H1 (cell line): ENCODE results near the gene RHOH. TPM values are rescaled to one million over a fixed set of nuclear protein-coding genes. Genes with fewer than 3 reads are reported as not detected.

Experiments
- CTCF ChIA-PET: fragments of 300-600 bp; sonication (Branson Sonifier 250); formaldehyde crosslinking; loops from one replicate; lab custom pipeline; 2021; ENCODE audit not compliant: partially characterized antibody; lab: Charles Lee
- POLR2A ChIA-PET: fragments of 300-600 bp; sonication (Branson Sonifier 250); formaldehyde crosslinking; loops from one replicate; lab custom pipeline; 2021; ENCODE audit warnings: inconsistent platforms; ENCODE audit not compliant: partially characterized antibody; lab: Charles Lee
- DNase-seq, 2 experiments: peaks; one replicate each; pipeline versions ENCODE4 v3.0.0 to v3.0.0-alpha.2; 2010 to 2022; ENCODE audit warnings: low spot score in 2 of 2, low read depth in 1 of 2, mixed read lengths in 1 of 2
- FAIRE-seq: peaks from 2 replicates; lab custom pipeline; 2011; peaks lifted over from hg19 to GRCh38; lab: Jason Lieb, UNC
- H2AFZ ChIP-seq: 2 replicates; pipeline ENCODE4 v1.8.1; 2012; ENCODE audit warnings: low read length, inconsistent platforms
- H2AK5ac ChIP-seq: 2 replicates; pipeline ENCODE4 v1.6.1; 2013; ENCODE audit warnings: low read depth, low read length
- H2BK120ac ChIP-seq: replicated peaks from 2 replicates; pipeline ENCODE3; 2013; ENCODE audit warnings: low read depth, low read length, inconsistent platforms
- H2BK12ac ChIP-seq: 2 replicates; pipeline ENCODE4 v1.6.1; 2013; ENCODE audit warnings: low read depth, low read length
- H2BK15ac ChIP-seq: 2 replicates; pipeline ENCODE4 v1.6.1; 2013; ENCODE audit warnings: low read length
- H2BK20ac ChIP-seq: 2 replicates; pipeline ENCODE4 v1.6.1; 2013; ENCODE audit warnings: low read length
- H2BK5ac ChIP-seq: 2 replicates; pipeline ENCODE4 v1.6.1; 2013; ENCODE audit warnings: low read depth, low read length
- H3K14ac ChIP-seq: 2 replicates; pipeline ENCODE4 v1.6.1; 2013; ENCODE audit warnings: inconsistent platforms; ENCODE audit not compliant: insufficient read length
- H3K18ac ChIP-seq: 2 replicates; pipeline ENCODE4 v1.6.1; 2013; ENCODE audit warnings: low read length; ENCODE audit errors: extremely low read depth
- H3K23ac ChIP-seq: 2 replicates; pipeline ENCODE4 v1.6.1; 2013; ENCODE audit warnings: inconsistent platforms; ENCODE audit not compliant: insufficient read length
- H3K23me2 ChIP-seq: 2 replicates; pipeline ENCODE4 v1.6.1; 2013; ENCODE audit warnings: low read depth, low read length
- H3K27ac ChIP-seq: 2 replicates; pipeline ENCODE4 v1.6.1; 2011; ENCODE audit warnings: low read depth, low read length, inconsistent platforms
- H3K27me3 ChIP-seq, 4 experiments: replicated peaks in 1 of 4; 1 replicate in 1 of 4; 2 replicates in 3 of 4; pipeline versions ENCODE4 v1.6.1 to v1.8.1; 2011 to 2013; ENCODE audit warnings: low read length in 3 of 4, mild to moderate bottlenecking in 3 of 4, inconsistent platforms in 2 of 4, mixed read lengths in 2 of 4, moderate library complexity in 1 of 4; ENCODE audit not compliant: control insufficient read depth in 3 of 4, insufficient read depth in 3 of 4; ENCODE audit errors: extremely low read depth in 1 of 4
- H3K36me3 ChIP-seq, 4 experiments: 2 replicates each; pipeline versions ENCODE4 v1.6.1 to v1.8.1; 2011 to 2013; ENCODE audit warnings: mild to moderate bottlenecking in 4 of 4, low read length in 3 of 4, moderate library complexity in 2 of 4, control low read depth in 1 of 4, inconsistent platforms in 1 of 4; ENCODE audit not compliant: insufficient read depth in 4 of 4, control insufficient read depth in 2 of 4
- H3K4ac ChIP-seq: replicated peaks from 2 replicates; pipeline ENCODE3; 2013; ENCODE audit warnings: low read length, low read depth, mixed read lengths, inconsistent platforms; ENCODE audit not compliant: insufficient read length
- H3K4me1 ChIP-seq, 4 experiments: replicated peaks in 1 of 4; 1 replicate in 1 of 4; 2 replicates in 3 of 4; pipeline versions ENCODE4 v1.6.1 to v1.8.1; 2011 to 2013; ENCODE audit warnings: low read length in 3 of 4, inconsistent platforms in 2 of 4, mixed read lengths in 1 of 4; ENCODE audit not compliant: insufficient read depth in 4 of 4, control insufficient read depth in 3 of 4
- H3K4me2 ChIP-seq, 2 experiments: 2 replicates each; pipeline versions ENCODE4 v1.6.1 to v1.8.1; 2011 to 2013; ENCODE audit warnings: low read depth in 2 of 2, low read length in 2 of 2, control low read depth in 1 of 2, inconsistent platforms in 1 of 2, mild to moderate bottlenecking in 1 of 2; ENCODE audit not compliant: insufficient read depth in 1 of 2
- H3K4me3 ChIP-seq, 4 experiments: fragments of 200-600, 300-600 bp in 1 of 4; sonication (generic), shearing (Covaris generic), sonication (Bioruptor Twin) in 1 of 4; 2 replicates each; pipeline versions ENCODE4 v1.5.1 to v1.8.1; 2011 to 2016; ENCODE audit warnings: low read length in 4 of 4, low read depth in 3 of 4, control low read depth in 2 of 4, inconsistent platforms in 2 of 4, mild to moderate bottlenecking in 2 of 4, mixed read lengths in 1 of 4, moderate library complexity in 1 of 4; ENCODE audit not compliant: insufficient read depth in 2 of 4; ENCODE audit errors: extremely low read depth in 1 of 4
- H3K56ac ChIP-seq: replicated peaks from 2 replicates; pipeline ENCODE3; 2013; ENCODE audit warnings: low read depth, mild to moderate bottlenecking, mixed read lengths, low read length, inconsistent platforms; ENCODE audit not compliant: insufficient read length
- H3K79me1 ChIP-seq: 2 replicates; pipeline ENCODE4 v1.6.1; 2013; ENCODE audit warnings: low read depth, low read length, control low read depth
- H3K79me2 ChIP-seq, 2 experiments: 2 replicates each; pipeline versions ENCODE4 v1.6.1 to v1.8.1; 2012 to 2013; ENCODE audit warnings: low read length in 2 of 2, mild to moderate bottlenecking in 2 of 2, inconsistent platforms in 1 of 2; ENCODE audit not compliant: insufficient read depth in 2 of 2, control insufficient read depth in 1 of 2
- H3K9ac ChIP-seq, 4 experiments: replicated peaks in 1 of 4; 1 replicate in 1 of 4; 2 replicates in 3 of 4; pipeline versions ENCODE4 v1.6.1 to v1.8.1; 2011 to 2013; ENCODE audit warnings: low read depth in 3 of 4, low read length in 3 of 4, control low read depth in 2 of 4, mild to moderate bottlenecking in 2 of 4, moderate library complexity in 2 of 4, inconsistent platforms in 1 of 4; ENCODE audit errors: extremely low read depth in 1 of 4
- H3K9me3 ChIP-seq, 2 experiments: 2 replicates each; pipeline versions ENCODE4 v1.6.1 to v1.8.1; 2012 to 2013; ENCODE audit warnings: mild to moderate bottlenecking in 2 of 2, moderate library complexity in 2 of 2, control low read depth in 1 of 2, inconsistent platforms in 1 of 2, low read depth in 1 of 2, low read length in 1 of 2, mixed read lengths in 1 of 2; ENCODE audit not compliant: insufficient read depth in 2 of 2
- H4K20me1 ChIP-seq, 2 experiments: replicated peaks in 1 of 2; 2 replicates each; pipeline versions ENCODE3 to v1.8.1; 2011 to 2013; ENCODE audit warnings: inconsistent platforms in 2 of 2, low read length in 2 of 2, mild to moderate bottlenecking in 1 of 2; ENCODE audit not compliant: insufficient read depth in 2 of 2, control insufficient read depth in 1 of 2
- H4K5ac ChIP-seq: 2 replicates; pipeline ENCODE4 v1.6.1; 2013; ENCODE audit warnings: low read length, low read depth, mixed read lengths, inconsistent platforms; ENCODE audit not compliant: insufficient read length
- H4K8ac ChIP-seq: 2 replicates; pipeline ENCODE4 v1.8.0; 2013; ENCODE audit warnings: mild to moderate bottlenecking, moderate library complexity, low read length, inconsistent platforms; ENCODE audit not compliant: insufficient read depth; ENCODE audit errors: extremely low read depth
- H4K91ac ChIP-seq: replicated peaks from 2 replicates; pipeline ENCODE3; 2013; ENCODE audit warnings: low read length, mixed read lengths, inconsistent platforms; ENCODE audit not compliant: insufficient read length
- CBX5 ChIP-seq: fragments of 300-800, 300-1000 bp; sonication (generic); IDR thresholded peaks from 2 replicates; pipeline ENCODE4 v1.7.1; 2016; ENCODE audit warnings: antibody characterized with exemption, low read length, low read depth
- CTBP2 ChIP-seq: IDR thresholded peaks from 2 replicates; pipeline ENCODE4 v1.7.0; 2011; ENCODE audit warnings: borderline replicate concordance, mild to moderate bottlenecking, moderate library complexity, mixed read lengths, low read length; ENCODE audit not compliant: insufficient read depth, insufficient read length
- EGR1 ChIP-seq: IDR thresholded peaks from 2 replicates; pipeline ENCODE4 v1.6.1; 2011; ENCODE audit warnings: low read depth, low read length, borderline replicate concordance
- GTF2F1 ChIP-seq: IDR thresholded peaks from 2 replicates; pipeline ENCODE4 v1.6.1; 2012; ENCODE audit warnings: low read depth, low read length, improper control_type of control experiment, borderline replicate concordance
- HDAC6 ChIP-seq: IDR thresholded peaks from one replicate; pipeline ENCODE4 v1.7.1; 2012; ENCODE audit warnings: low read depth, mild to moderate bottlenecking, inconsistent platforms, low read length, moderate library complexity
- POU5F1 ChIP-seq: IDR thresholded peaks from 2 replicates; pipeline ENCODE4 v1.6.1; 2011; ENCODE audit warnings: low read depth, mild to moderate bottlenecking, low read length, moderate library complexity
- RBBP5 ChIP-seq: IDR thresholded peaks from 2 replicates; pipeline ENCODE4 v1.7.1; 2012; ENCODE audit warnings: low read depth, mild to moderate bottlenecking, inconsistent platforms, low read length, moderate library complexity, borderline replicate concordance
- TBP ChIP-seq: IDR thresholded peaks from 2 replicates; pipeline ENCODE4 v1.6.1; 2011; ENCODE audit warnings: low read depth, low read length, improper control_type of control experiment
- WGBS, 2 experiments: shearing (Covaris generic) in 1 of 2; methylation state at CpG; one replicate each; pipeline versions ENCODE4 v1.1.6 to v1.1.7; 2013 to 2015; ENCODE audit warnings: low lambda C conversion rate in 2 of 2, mixed read lengths in 2 of 2, inconsistent platforms in 1 of 2, low coverage in 1 of 2, missing lambda C conversion rate in 1 of 2; ENCODE audit not compliant: insufficient replicate concordance in 2 of 2, insufficient coverage in 1 of 2, insufficient read length in 1 of 2; ENCODE audit errors: extremely low coverage in 1 of 2, missing lambda C conversion rate in 1 of 2; 5-methylcytosine and 5-hydroxymethylcytosine counted together
- polyA plus RNA-seq, 7 experiments: library from polyadenylated mRNA; depleted of rRNA in 3 of 7; stranded (reverse) in 5 of 7; unstranded in 2 of 7; fragments of >200 nt in 5 of 7; fragments of 200-250 nt in 2 of 7; gene quantifications; 1 replicate in 5 of 7; 2 replicates in 1 of 7; 4 replicates in 1 of 7; pipeline versions ENCODE4 v1.2.1 to v1.2.3, GENCODE V29; 2011 to 2013; ENCODE audit warnings: missing spikeins in 2 of 7, mixed read lengths in 2 of 7
- total RNA-seq: library from RNA; stranded (reverse); fragmentation: NEBNext Ultra II Directional; extraction: Animal tissue kit (Norgen Biotek cat#: 25700); gene quantifications from 2 replicates; pipeline ENCODE4 v1.2.1, GENCODE V29; 2021
- TF ChIP-seq, protein P1 (sequence below), 3 experiments: IDR thresholded peaks; 1 replicate in 2 of 3; 2 replicates in 1 of 3; pipeline versions ENCODE4 v1.5.1 to v1.6.1; 2011; ENCODE audit warnings: low read length in 3 of 3, mild to moderate bottlenecking in 3 of 3, inconsistent platforms in 2 of 3, low read depth in 1 of 3, moderate library complexity in 1 of 3; ENCODE audit not compliant: insufficient read depth in 1 of 3; ENCODE audit errors: control extremely low read depth in 1 of 3
- TF ChIP-seq, protein P2 (sequence below): IDR thresholded peaks from 2 replicates; pipeline ENCODE4 v1.6.1; 2012; ENCODE audit warnings: inconsistent platforms
- TF ChIP-seq, protein P3 (sequence below): IDR thresholded peaks from 2 replicates; pipeline ENCODE4 v1.6.1; 2011; ENCODE audit warnings: low read depth, mild to moderate bottlenecking, low read length; ENCODE audit not compliant: insufficient read depth

RHOH gene
- total and polyA plus RNA-seq, 2 of the 8 experiments (the other 6 are each of a cell fraction or from before 2014, with no cell fraction given): 5.9 to 6.9 TPM

DNA sequence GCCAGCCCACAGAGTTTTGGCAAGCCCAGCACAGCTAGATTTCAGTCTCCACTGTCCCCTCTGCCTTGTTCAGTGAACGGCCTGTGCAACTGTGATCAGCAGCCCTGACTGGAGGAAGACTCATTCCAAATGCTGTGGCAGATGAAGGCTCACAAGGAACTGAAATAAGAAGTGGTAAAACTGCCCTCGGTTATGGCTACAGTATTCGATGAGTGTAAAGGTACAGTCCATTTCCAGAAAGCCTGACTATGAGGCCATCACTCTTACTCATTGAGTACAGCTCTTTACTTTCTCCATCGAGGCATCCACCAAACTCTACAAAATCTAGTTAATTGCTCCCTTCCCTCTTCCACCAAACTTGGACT lies 69.1 kb downstream of the RHOH start:
- Histone ChIP-seq H4K20me1 (no peaks in the 10 kb centered on the region), H3K4me1 (peaks cover 1 to 10% (median 4%) of the 10 kb centered on the region in 4 experiments; a peak in 2 of 7 replicates), H4K8ac (no peak overlapping the region), H2BK5ac (no peak overlapping the region), H3K4me3 (no peak overlapping the region), H3K23ac (no peak overlapping the region), H3K4me2 (no peak overlapping the region), H4K91ac (no peak overlapping the region), H3K4ac (no peak overlapping the region), H3K79me2 (no peaks in the 10 kb centered on the region), H2AK5ac (no peak overlapping the region), H2BK120ac (no peak overlapping the region), H2BK12ac (no peak overlapping the region), H3K27ac (no peak overlapping the region), H4K5ac (no peak overlapping the region), H3K36me3 (no peaks in the 10 kb centered on the region), H3K56ac (no peak overlapping the region), H3K79me1 (no peaks in the 10 kb centered on the region), H3K14ac (no peak overlapping the region), H2AFZ (no peak overlapping the region), H3K18ac (no peak overlapping the region), H3K9ac (no peak overlapping the region), H3K27me3 (no peaks in the 10 kb centered on the region), H3K23me2 (no peaks in the 10 kb centered on the region), H3K9me3 (no peaks in the 10 kb centered on the region), H2BK20ac (no peak overlapping the region), H2BK15ac (no peak overlapping the region)
- ChIA-PET CTCF (interaction anchor here (0.7 to 1.8 kb wide), 5 partner anchors 9 to 51 kb away, joined by 3 to 4 read pairs (median 4); no protein-coding TSS in a partner anchor), POLR2A (no interaction called here)
- no peak for FAIRE-seq
- WGBS, 2 experiments: 92% methylated on average over 4 of the region's 4 CpGs; no CpG with 5 or more reads in 1 of the 2 experiments
- DNase-seq: no peak
- TF ChIP-seq EGR1 (no peak), POU5F1 (no peak), RBBP5 (no peak), TBP (no peak), CTBP2 (no peak), HDAC6 (no peak), CBX5 (no peak), GTF2F1 (no peak)
- TF ChIP-seq, protein P1, sequence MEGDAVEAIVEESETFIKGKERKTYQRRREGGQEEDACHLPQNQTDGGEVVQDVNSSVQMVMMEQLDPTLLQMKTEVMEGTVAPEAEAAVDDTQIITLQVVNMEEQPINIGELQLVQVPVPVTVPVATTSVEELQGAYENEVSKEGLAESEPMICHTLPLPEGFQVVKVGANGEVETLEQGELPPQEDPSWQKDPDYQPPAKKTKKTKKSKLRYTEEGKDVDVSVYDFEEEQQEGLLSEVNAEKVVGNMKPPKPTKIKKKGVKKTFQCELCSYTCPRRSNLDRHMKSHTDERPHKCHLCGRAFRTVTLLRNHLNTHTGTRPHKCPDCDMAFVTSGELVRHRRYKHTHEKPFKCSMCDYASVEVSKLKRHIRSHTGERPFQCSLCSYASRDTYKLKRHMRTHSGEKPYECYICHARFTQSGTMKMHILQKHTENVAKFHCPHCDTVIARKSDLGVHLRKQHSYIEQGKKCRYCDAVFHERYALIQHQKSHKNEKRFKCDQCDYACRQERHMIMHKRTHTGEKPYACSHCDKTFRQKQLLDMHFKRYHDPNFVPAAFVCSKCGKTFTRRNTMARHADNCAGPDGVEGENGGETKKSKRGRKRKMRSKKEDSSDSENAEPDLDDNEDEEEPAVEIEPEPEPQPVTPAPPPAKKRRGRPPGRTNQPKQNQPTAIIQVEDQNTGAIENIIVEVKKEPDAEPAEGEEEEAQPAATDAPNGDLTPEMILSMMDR (IDR thresholded peaks at IDR 0.05; ENCODE audit: control extremely low read depth in 1 of 3, insufficient read depth in 1 of 3, low read depth in 1 of 3, low read length in 3 of 3): no peak
- TF ChIP-seq, protein P2, sequence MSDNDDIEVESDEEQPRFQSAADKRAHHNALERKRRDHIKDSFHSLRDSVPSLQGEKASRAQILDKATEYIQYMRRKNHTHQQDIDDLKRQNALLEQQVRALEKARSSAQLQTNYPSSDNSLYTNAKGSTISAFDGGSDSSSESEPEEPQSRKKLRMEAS: no peak
- TF ChIP-seq, protein P3, sequence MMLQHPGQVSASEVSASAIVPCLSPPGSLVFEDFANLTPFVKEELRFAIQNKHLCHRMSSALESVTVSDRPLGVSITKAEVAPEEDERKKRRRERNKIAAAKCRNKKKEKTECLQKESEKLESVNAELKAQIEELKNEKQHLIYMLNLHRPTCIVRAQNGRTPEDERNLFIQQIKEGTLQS: no peak
